ENCODE results near the gene BUB1. TPM values are rescaled to one million over a fixed set of nuclear protein-coding genes. Genes with fewer than 3 reads are reported as not detected.

BUB1 gene
- total RNA-seq, 1 donor from 2014 or later = 5.9 TPM

- Mint-ChIP-seq H3K27ac (peak overlapping the region; percentile 68), H3K27me3 (no peaks in the 10 kb centered on the region), H3K4me1 (peaks cover 34% of the 10 kb centered on the region), H3K9me3 (no peaks in the 10 kb centered on the region), H3K36me3 (ENCODE audit: low read depth) (peaks cover 5% of the 10 kb centered on the region), H3K4me3 (peak overlapping the region; percentile 45)
- intact Hi-C loops (cut with micrococcal nuclease) = loop anchor here (2.0 to 10.0 kb wide), 6 partner anchors 18 to 1600 kb away; partner anchors contain the start of genes BCL2L11, TMEM87B and ZC3H6
- peak; percentile 34 for DNase-seq
- CTCF ChIA-PET = no interaction called here
- no peak for TF ChIP-seq CTCF (IDR thresholded peaks at IDR 0.05)
- ATAC-seq (ENCODE audit: low read depth) = peak; percentile 75
- POLR2A ChIA-PET = no interaction called here
Measured at GRCh38 chr2:110674620-110675555, 3.0 kb downstream of the BUB1 start.

- Mint-ChIP-seq H3K4me1 (peaks cover 24% of the 10 kb centered on the region), H3K36me3 (ENCODE audit: low read depth) (peaks cover 4% of the 10 kb centered on the region), H3K4me3 (no peak overlapping the region), H3K27me3 (no peaks in the 10 kb centered on the region), H3K27ac (no peak overlapping the region), H3K9me3 (no peaks in the 10 kb centered on the region)
- intact Hi-C loops (cut with micrococcal nuclease) = loop anchor here (10.0 kb wide), 1 partner anchor 1602 kb away; the partner anchor contains the start of gene ZC3H6
- POLR2A ChIA-PET = no interaction called here
- no peak for TF ChIP-seq CTCF (IDR thresholded peaks at IDR 0.05)
- DNase-seq (no peak), ATAC-seq (ENCODE audit: low read depth) (no peak)
- CTCF ChIA-PET = no interaction called here
Measured at GRCh38 chr2:110673201-110673600, 4.7 kb downstream of the BUB1 start.

- Mint-ChIP-seq H3K9me3 (no peaks in the 10 kb centered on the region), H3K27ac (no peak overlapping the region), H3K4me3 (no peak overlapping the region), H3K36me3 (ENCODE audit: low read depth) (no peaks in the 10 kb centered on the region), H3K4me1 (peaks cover 13% of the 10 kb centered on the region), H3K27me3 (no peaks in the 10 kb centered on the region)
- ChIA-PET POLR2A (no interaction called here), CTCF (no interaction called here)
- TF ChIP-seq CTCF (IDR thresholded peaks at IDR 0.05) = no peak
- DNase-seq (no peak), ATAC-seq (ENCODE audit: low read depth) (no peak)
- intact Hi-C loops (cut with micrococcal nuclease) = loop anchor here (10.0 kb wide), 1 partner anchor 1604 kb away; the partner anchor contains the start of gene ZC3H6
Measured at GRCh38 chr2:110670826-110671225, 7.0 kb downstream of the BUB1 start.

GRCh38 chr2:110669079-110669478 is 8.8 kb downstream of the BUB1 start:
- CTCF ChIA-PET = no interaction called here
- POLR2A ChIA-PET = no interaction called here
- ATAC-seq (ENCODE audit: low read depth) = no peak

More at GRCh38 chr2:110669079-110669478, 8.8 kb downstream of the BUB1 start:
- intact Hi-C loops (cut with micrococcal nuclease) = no loop called here
- no peak overlapping the region for H3K27ac Mint-ChIP-seq
- no peaks in the 10 kb centered on the region for H3K9me3 Mint-ChIP-seq
- no peaks in the 10 kb centered on the region for H3K27me3 Mint-ChIP-seq
- no peak overlapping the region for H3K4me3 Mint-ChIP-seq
- H3K36me3 Mint-ChIP-seq (ENCODE audit: low read depth) = no peaks in the 10 kb centered on the region
- H3K4me1 Mint-ChIP-seq = no peaks in the 10 kb centered on the region
- DNase-seq = no peak
- TF ChIP-seq CTCF (IDR thresholded peaks at IDR 0.05) = no peak
